ENCODE measurements around the gene PLXNB2. TPM values are rescaled to one million over a fixed set of nuclear protein-coding genes. Genes with fewer than 3 reads are reported as not detected.

Gene PLXNB2
- polyA plus RNA-seq, 1 donor from 2014 or later, result 38.6 TPM

GRCh38 chr22:50298266-50298637, 9.2 kb downstream of the PLXNB2 start:
- peaks cover 13% of the 10 kb centered on the region for H4K20me1 ChIP-seq (ENCODE audit: insufficient read depth)
- peaks cover 55% of the 10 kb centered on the region for H3K79me2 ChIP-seq (replicated peaks; ENCODE audit: insufficient read depth, low read length)
- H3K4me3 ChIP-seq (ENCODE audit: low read length), result no peak overlapping the region

GRCh38 chr22:50297510-50298265, 9.8 kb downstream of the PLXNB2 start:
- peaks cover 10% of the 10 kb centered on the region for H4K20me1 ChIP-seq (ENCODE audit: insufficient read depth)
- no peak overlapping the region for H2AFZ ChIP-seq (ENCODE audit: low read depth, low read length)

More at GRCh38 chr22:50298266-50298637, 9.2 kb downstream of the PLXNB2 start:
- H3F3A ChIP-seq (ENCODE audit: insufficient read depth, low read length, poor library complexity, severe bottlenecking), result no peaks in the 10 kb centered on the region
- H3K4me2 ChIP-seq (ENCODE audit: low read length), result no peak overlapping the region
- H3K27me3 ChIP-seq (ENCODE audit: insufficient read depth, low read depth, low read length), result no peaks in the 10 kb centered on the region
- H3K9me2 ChIP-seq (ENCODE audit: insufficient read depth, low read length), result no peaks in the 10 kb centered on the region
- no peaks in the 10 kb centered on the region for H3K9me3 ChIP-seq (ENCODE audit: low read length)
- H3K9ac ChIP-seq (ENCODE audit: low read length), result no peak overlapping the region
- no peak overlapping the region for H3K27ac ChIP-seq (ENCODE audit: low read length)
- H2AFZ ChIP-seq (ENCODE audit: low read depth, low read length), result no peak overlapping the region
- TF ChIP-seq POLR2AphosphoS5 (IDR thresholded peaks at IDR 0.05) (no peak), EZH2 (IDR thresholded peaks at IDR 0.05; ENCODE audit: borderline replicate concordance, insufficient read depth, low read length, poor library complexity, severe bottlenecking) (no peak), SMC3 (conservative IDR thresholded peaks at IDR 0.05; ENCODE audit: poor library complexity) (no peak), TAF1 (IDR thresholded peaks at IDR 0.05; ENCODE audit: low read depth) (no peak)
- H3K36me3 ChIP-seq (ENCODE audit: insufficient read depth, low read length), result no peaks in the 10 kb centered on the region

More at GRCh38 chr22:50297510-50298265, 9.8 kb downstream of the PLXNB2 start:
- no peaks in the 10 kb centered on the region for H3K36me3 ChIP-seq (ENCODE audit: insufficient read depth, low read length)
- TF ChIP-seq SMC3 (conservative IDR thresholded peaks at IDR 0.05; ENCODE audit: poor library complexity) (no peak), RAD21 (conservative IDR thresholded peaks at IDR 0.05) (no peak), CTCF (IDR thresholded peaks at IDR 0.05; ENCODE audit: poor library complexity, severe bottlenecking) (no peak), TAF1 (IDR thresholded peaks at IDR 0.05; ENCODE audit: low read depth) (no peak), MXI1 (conservative IDR thresholded peaks at IDR 0.05; ENCODE audit: poor library complexity, severe bottlenecking) (no peak), EZH2 (IDR thresholded peaks at IDR 0.05; ENCODE audit: borderline replicate concordance, insufficient read depth, low read length, poor library complexity, severe bottlenecking) (no peak), EP300 (conservative IDR thresholded peaks at IDR 0.05; ENCODE audit: poor library complexity, severe bottlenecking) (no peak), POLR2AphosphoS5 (IDR thresholded peaks at IDR 0.05) (no peak), REST (IDR thresholded peaks at IDR 0.05; ENCODE audit: borderline replicate concordance) (no peak)
- peaks cover 53% of the 10 kb centered on the region for H3K79me2 ChIP-seq (replicated peaks; ENCODE audit: insufficient read depth, low read length)
- no peak overlapping the region for H3K4me2 ChIP-seq (ENCODE audit: low read length)
- H3F3A ChIP-seq (ENCODE audit: insufficient read depth, low read length, poor library complexity, severe bottlenecking), result no peaks in the 10 kb centered on the region
- no peak overlapping the region for H3K27ac ChIP-seq (ENCODE audit: low read length)
- no peaks in the 10 kb centered on the region for H3K9me3 ChIP-seq (ENCODE audit: low read length)
- no peak overlapping the region for H3K4me3 ChIP-seq (ENCODE audit: low read length)
- no peak overlapping the region for H3K9ac ChIP-seq (ENCODE audit: low read length)
- H3K9me2 ChIP-seq (ENCODE audit: insufficient read depth, low read length), result no peaks in the 10 kb centered on the region
- no peaks in the 10 kb centered on the region for H3K27me3 ChIP-seq (ENCODE audit: insufficient read depth, low read depth, low read length)

Data from neural cell (in vitro differentiated cells).